Body of pancreas (tissue), 4 donors: ENCODE measurements around the gene CMC2.

Experiments used
- CTCF ChIP-seq, 7 experiments: fragments of 450-650 bp in 4 of 7; fragments of 200-600 bp in 3 of 7; sonication (generic) in 3 of 7; IDR thresholded peaks; one replicate each; pipeline ENCODE4 v1.5.1; 2016 to 2019; ENCODE audit warnings: antibody characterized with exemption in 7 of 7
- POLR2A ChIP-seq, 3 donors: fragments of 450-650 bp; IDR thresholded peaks; one replicate each; pipeline ENCODE4 v1.6.1; 2016; ENCODE audit warnings: antibody characterized with exemption in 3 of 3, mild to moderate bottlenecking in 2 of 3

- peak in 3 of 7 experiments; percentile 7 to 26 (median 18) for TF ChIP-seq CTCF (IDR thresholded peaks at IDR 0.05)
- TF ChIP-seq POLR2A (IDR thresholded peaks at IDR 0.05): no peak
Observed at GRCh38 chr16:80968386-80969113, 38.1 kb downstream of the CMC2 start.
